Measurements from ENCODE around the gene ASS1. TPM values are rescaled to one million over a fixed set of nuclear protein-coding genes. Genes with fewer than 3 reads are reported as not detected.

ASS1 gene
- total RNA-seq, 1 experiment from 2014 or later = 118 TPM

GRCh38 chr9:130427326-130427725 is 17.4 kb upstream of the ASS1 start:
- no peak for TF ChIP-seq CTCF (IDR thresholded peaks at IDR 0.05; ENCODE audit: insufficient read depth in 1 of 2, low read depth in 1 of 2, low read length in 1 of 2, severe bottlenecking in 1 of 2, unreplicated experiment in 1 of 2)
- Mint-ChIP-seq H3K4me1 (ENCODE audit: low read depth, unreplicated experiment) (peaks cover 14% of the 10 kb centered on the region), H3K9me3 (ENCODE audit: unreplicated experiment) (no peaks in the 10 kb centered on the region), H3K27me3 (ENCODE audit: insufficient read depth, unreplicated experiment) (no peaks in the 10 kb centered on the region), H3K36me3 (ENCODE audit: insufficient read depth, unreplicated experiment) (no peaks in the 10 kb centered on the region), H3K4me3 (ENCODE audit: unreplicated experiment) (no peak overlapping the region), H3K27ac (ENCODE audit: unreplicated experiment) (peak overlapping the region; percentile 55)
- Histone ChIP-seq H3K36me3 (ENCODE audit: control insufficient read depth, insufficient read depth, low read length) (no peaks in the 10 kb centered on the region), H3K9me3 (peaks cover 8% of the 10 kb centered on the region; the same call in 1 of the 2 replicates), H3K4me3 (ENCODE audit: low read depth, low read length) (no peak overlapping the region), H3K4me1 (peaks cover 31% of the 10 kb centered on the region), H3K27me3 (replicated peaks; ENCODE audit: control insufficient read depth, insufficient read depth, low read length) (no peaks in the 10 kb centered on the region)
- BruUV-seq (replicated peaks) = no TSS peak
- no peak for DNase-seq
- CTCF ChIA-PET = interaction anchor here (1.0 kb wide), 1 partner anchor 59 kb away, joined by 4 read pairs; no protein-coding TSS in a partner anchor
- POLR2A ChIA-PET = no interaction called here
- intact Hi-C loops (cut with micrococcal nuclease; ENCODE audit: unreplicated experiment) = no loop called here

GRCh38 chr9:130428086-130428665 is 16.6 kb upstream of the ASS1 start:
- Histone ChIP-seq H3K4me3 (ENCODE audit: low read depth, low read length) (no peak overlapping the region), H3K36me3 (ENCODE audit: control insufficient read depth, insufficient read depth, low read length) (no peaks in the 10 kb centered on the region), H3K27me3 (replicated peaks; ENCODE audit: control insufficient read depth, insufficient read depth, low read length) (no peaks in the 10 kb centered on the region), H3K9me3 (peaks cover 8% of the 10 kb centered on the region; the same call in 1 of the 2 replicates), H3K4me1 (peaks cover 37% of the 10 kb centered on the region)
- Mint-ChIP-seq H3K4me3 (ENCODE audit: unreplicated experiment) (no peak overlapping the region), H3K27ac (ENCODE audit: unreplicated experiment) (peak overlapping the region; percentile 55), H3K27me3 (ENCODE audit: insufficient read depth, unreplicated experiment) (no peaks in the 10 kb centered on the region), H3K36me3 (ENCODE audit: insufficient read depth, unreplicated experiment) (no peaks in the 10 kb centered on the region), H3K4me1 (ENCODE audit: low read depth, unreplicated experiment) (peaks cover 14% of the 10 kb centered on the region), H3K9me3 (ENCODE audit: unreplicated experiment) (no peaks in the 10 kb centered on the region)
- ChIA-PET POLR2A (no interaction called here), CTCF (no interaction called here)
- intact Hi-C loops (cut with micrococcal nuclease; ENCODE audit: unreplicated experiment) = no loop called here
- BruUV-seq (replicated peaks) = no TSS peak
- TF ChIP-seq CTCF (IDR thresholded peaks at IDR 0.05; ENCODE audit: insufficient read depth in 1 of 2, low read depth in 1 of 2, low read length in 1 of 2, severe bottlenecking in 1 of 2, unreplicated experiment in 1 of 2) = no peak
- DNase-seq = no peak

- Histone ChIP-seq H3K27me3 (replicated peaks; ENCODE audit: control insufficient read depth, insufficient read depth, low read length) (no peaks in the 10 kb centered on the region), H3K36me3 (ENCODE audit: control insufficient read depth, insufficient read depth, low read length) (no peaks in the 10 kb centered on the region), H3K9me3 (peaks cover 8% of the 10 kb centered on the region; the same call in 1 of the 2 replicates), H3K4me3 (ENCODE audit: low read depth, low read length) (no peak overlapping the region), H3K4me1 (peaks cover 42% of the 10 kb centered on the region)
- H3K36me3 Mint-ChIP-seq (ENCODE audit: insufficient read depth, unreplicated experiment) = no peaks in the 10 kb centered on the region
- DNase-seq = no peak
- H3K4me3 Mint-ChIP-seq (ENCODE audit: unreplicated experiment) = no peak overlapping the region
- no peaks in the 10 kb centered on the region for H3K27me3 Mint-ChIP-seq (ENCODE audit: insufficient read depth, unreplicated experiment)
- intact Hi-C loops (cut with micrococcal nuclease; ENCODE audit: unreplicated experiment) = no loop called here
- BruUV-seq (replicated peaks) = no TSS peak
- H3K4me1 Mint-ChIP-seq (ENCODE audit: low read depth, unreplicated experiment) = peaks cover 14% of the 10 kb centered on the region
- ChIA-PET CTCF (no interaction called here), POLR2A (no interaction called here)
- no peak for TF ChIP-seq CTCF (IDR thresholded peaks at IDR 0.05; ENCODE audit: insufficient read depth in 1 of 2, low read depth in 1 of 2, low read length in 1 of 2, severe bottlenecking in 1 of 2, unreplicated experiment in 1 of 2)
- peak overlapping the region; percentile 26 for H3K27ac Mint-ChIP-seq (ENCODE audit: unreplicated experiment)
- no peaks in the 10 kb centered on the region for H3K9me3 Mint-ChIP-seq (ENCODE audit: unreplicated experiment)
Measured at GRCh38 chr9:130429381-130429780, 15.4 kb upstream of the ASS1 start.

All from Caco-2 (cell line).